Thyroid gland (tissue), 4 donors: ENCODE results near the gene SART3. TPM values are rescaled to one million over a fixed set of nuclear protein-coding genes. Genes with fewer than 3 reads are reported as not detected.

Experiments
- DNase-seq, 2 donors: peaks; one replicate each; pipeline ENCODE4 v3.0.0-alpha.2; 2019
- H3K27ac ChIP-seq, 3 donors: fragments of 200-600 bp; sonication (generic); 1 replicate in 2 of 3; 2 replicates in 1 of 3; pipeline ENCODE4 v1.5.1; 2016 to 2019; ENCODE audit warnings: mild to moderate bottlenecking in 1 of 3, moderate library complexity in 1 of 3
- H3K27me3 ChIP-seq: fragments of 200-600 bp; sonication (generic); one replicate; pipeline ENCODE4 v1.5.1; 2019
- H3K36me3 ChIP-seq, 2 donors: fragments of 200-600 bp; sonication (generic); one replicate each; pipeline ENCODE4 v1.5.1; 2016 to 2019
- H3K4me1 ChIP-seq, 2 donors: fragments of 200-600 bp; sonication (generic); one replicate each; pipeline ENCODE4 v1.5.1; 2017 to 2019
- H3K4me3 ChIP-seq, 3 donors: fragments of 200-600 bp; sonication (generic); replicated peaks in 1 of 3; 1 replicate in 2 of 3; 2 replicates in 1 of 3; pipeline ENCODE4 v1.5.1; 2016; ENCODE audit warnings: mild to moderate bottlenecking in 1 of 3
- H3K9me3 ChIP-seq: fragments of 200-600 bp; sonication (generic); one replicate; pipeline ENCODE4 v1.5.1; 2017
- POLR2A ChIP-seq, 2 donors: fragments of 450-650 bp; IDR thresholded peaks; one replicate each; pipeline ENCODE4 v1.6.1; 2017; ENCODE audit warnings: antibody characterized with exemption in 2 of 2, mild to moderate bottlenecking in 2 of 2, moderate library complexity in 1 of 2
- WGBS, 2 donors: methylation state at CpG; one replicate each; pipeline ENCODE4 v1.1.5; 2017; 5-methylcytosine and 5-hydroxymethylcytosine counted together
- intact Hi-C: fragments of 100-400 bp; cut with DNase I; formaldehyde crosslinking; loops from one replicate; pipeline ENCODE4 v1.15.1; 2023
- total RNA-seq, 4 donors: library from RNA; depleted of rRNA; stranded (reverse); fragments of >200 nt; gene quantifications; one replicate each; pipeline ENCODE4 v1.2.3, GENCODE V29; 2016
- TF ChIP-seq, protein P1 (sequence below), 6 experiments: fragments of 200-600 bp in 3 of 6; fragments of 450-650 bp in 3 of 6; sonication (generic) in 3 of 6; IDR thresholded peaks; one replicate each; pipeline ENCODE4 v1.5.1; 2016 to 2019; ENCODE audit warnings: antibody characterized with exemption in 6 of 6, mild to moderate bottlenecking in 2 of 6, inconsistent platforms in 1 of 6, moderate library complexity in 1 of 6

The SART3 gene
- total RNA-seq, 4 donors from 2014 or later: 64.2 to 117 (median 80.0) TPM

DNA sequence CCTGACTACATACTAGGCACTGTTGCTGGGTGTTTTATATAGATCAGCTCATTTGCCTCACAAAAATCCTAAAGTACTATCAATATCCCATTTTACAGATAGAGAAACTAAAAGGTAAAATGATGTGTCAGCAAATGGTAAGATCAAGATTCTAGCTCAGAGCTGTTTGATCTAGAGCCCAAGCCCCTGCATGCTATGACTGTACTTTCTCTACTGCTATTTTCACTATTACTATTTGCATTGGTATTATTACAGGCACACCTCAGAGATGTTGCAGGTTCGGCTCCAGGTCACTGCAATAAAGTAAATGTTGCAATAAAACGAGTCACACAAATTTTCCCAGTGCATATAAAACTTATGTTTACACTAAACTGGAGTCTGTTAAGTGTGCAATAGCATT is 12.3 kb upstream of the SART3 start:
- H3K4me1 ChIP-seq: peaks cover 0 to 11% of the 10 kb centered on the region in 2 donors
- TF ChIP-seq, protein P1, sequence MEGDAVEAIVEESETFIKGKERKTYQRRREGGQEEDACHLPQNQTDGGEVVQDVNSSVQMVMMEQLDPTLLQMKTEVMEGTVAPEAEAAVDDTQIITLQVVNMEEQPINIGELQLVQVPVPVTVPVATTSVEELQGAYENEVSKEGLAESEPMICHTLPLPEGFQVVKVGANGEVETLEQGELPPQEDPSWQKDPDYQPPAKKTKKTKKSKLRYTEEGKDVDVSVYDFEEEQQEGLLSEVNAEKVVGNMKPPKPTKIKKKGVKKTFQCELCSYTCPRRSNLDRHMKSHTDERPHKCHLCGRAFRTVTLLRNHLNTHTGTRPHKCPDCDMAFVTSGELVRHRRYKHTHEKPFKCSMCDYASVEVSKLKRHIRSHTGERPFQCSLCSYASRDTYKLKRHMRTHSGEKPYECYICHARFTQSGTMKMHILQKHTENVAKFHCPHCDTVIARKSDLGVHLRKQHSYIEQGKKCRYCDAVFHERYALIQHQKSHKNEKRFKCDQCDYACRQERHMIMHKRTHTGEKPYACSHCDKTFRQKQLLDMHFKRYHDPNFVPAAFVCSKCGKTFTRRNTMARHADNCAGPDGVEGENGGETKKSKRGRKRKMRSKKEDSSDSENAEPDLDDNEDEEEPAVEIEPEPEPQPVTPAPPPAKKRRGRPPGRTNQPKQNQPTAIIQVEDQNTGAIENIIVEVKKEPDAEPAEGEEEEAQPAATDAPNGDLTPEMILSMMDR (IDR thresholded peaks at IDR 0.05): no peak
- no peak for TF ChIP-seq POLR2A (IDR thresholded peaks at IDR 0.05)
- intact Hi-C loops: no loop called here
- H3K9me3 ChIP-seq: no peaks in the 10 kb centered on the region
- H3K27ac ChIP-seq: no peak overlapping the region
- H3K4me3 ChIP-seq: no peak overlapping the region
- no peak for DNase-seq
- H3K36me3 ChIP-seq: peaks cover 12 to 16% of the 10 kb centered on the region in 2 donors
- no peaks in the 10 kb centered on the region for H3K27me3 ChIP-seq
- 71 to 77% methylated on average over 2 of the region's 2 CpGs for WGBS, 2 donors

DNA sequence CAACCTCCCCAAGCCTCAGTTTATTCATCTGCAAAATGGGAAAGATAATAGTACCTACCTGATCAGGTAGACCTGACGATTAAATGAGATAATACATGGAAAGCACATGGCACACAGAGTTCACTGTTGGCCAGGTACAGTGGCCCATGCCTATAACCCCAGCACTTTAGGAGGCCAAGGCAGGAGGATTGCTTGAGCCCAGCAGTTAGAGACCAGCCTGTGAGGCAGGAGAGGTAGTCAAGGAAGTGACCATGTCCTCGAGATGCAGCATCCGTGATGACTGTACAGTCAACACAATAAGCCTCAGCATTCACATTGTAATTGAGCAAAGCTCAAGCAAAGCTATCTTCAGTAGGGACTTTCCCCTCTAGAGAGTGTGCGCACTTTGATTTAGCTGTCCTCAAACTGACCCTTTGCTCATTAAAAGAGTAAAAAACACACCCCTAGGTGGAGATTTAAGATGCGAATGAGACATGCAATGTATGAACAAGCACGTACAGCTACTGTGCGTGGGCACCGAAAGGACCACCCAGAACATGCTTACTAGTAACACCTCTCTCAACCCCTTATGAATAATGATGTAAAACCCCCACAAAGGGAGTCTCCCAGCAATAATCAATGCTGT is 11.3 kb upstream of the SART3 start:
- peaks cover 19 to 26% of the 10 kb centered on the region in 2 donors for H3K36me3 ChIP-seq

DNA sequence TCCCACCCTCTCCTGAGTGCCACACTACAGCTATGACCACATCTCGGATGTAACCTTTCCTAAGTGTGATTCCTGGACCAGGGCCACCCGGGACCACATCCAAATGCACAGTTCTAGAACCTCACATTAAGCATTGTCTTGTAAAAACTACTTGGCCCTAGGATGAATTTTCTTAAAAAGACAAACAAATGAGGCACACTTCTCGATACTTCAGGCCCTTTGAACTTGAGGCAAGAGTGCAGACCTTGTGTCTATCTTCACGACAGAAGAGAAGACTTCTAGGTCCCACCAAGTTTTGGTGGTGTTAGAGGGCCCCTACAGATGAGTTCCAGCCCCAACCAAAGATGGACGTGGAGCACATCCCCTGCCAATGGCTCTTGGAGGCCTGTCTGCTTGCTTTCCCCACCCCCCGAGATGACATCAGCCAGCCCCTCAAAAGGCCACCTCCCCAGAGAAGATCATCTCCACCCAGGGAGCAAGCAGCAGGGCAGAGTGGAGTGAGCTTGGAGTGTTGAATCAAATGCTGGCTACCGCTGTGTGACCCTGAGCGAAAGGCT is 10.7 kb upstream of the SART3 start:
- Histone ChIP-seq H3K36me3 (peaks cover 24 to 32% of the 10 kb centered on the region in 2 donors), H3K9me3 (no peaks in the 10 kb centered on the region), H3K4me3 (no peak overlapping the region), H3K27ac (no peak overlapping the region), H3K4me1 (peaks cover 0 to 25% of the 10 kb centered on the region in 2 donors), H3K27me3 (no peaks in the 10 kb centered on the region)
- DNase-seq: peak; percentile 32 to 52
- intact Hi-C loops: no loop called here
- TF ChIP-seq POLR2A (IDR thresholded peaks at IDR 0.05): no peak
- TF ChIP-seq, protein P1 (IDR thresholded peaks at IDR 0.05): no peak
- 55 to 80% methylated on average over 8 of the region's 8 CpGs for WGBS, 2 donors

More for the DNA sequence above, 11.3 kb upstream of the SART3 start:
- DNase-seq: no peak
- H3K9me3 ChIP-seq: no peaks in the 10 kb centered on the region
- H3K4me1 ChIP-seq: peaks cover 0 to 19% of the 10 kb centered on the region in 2 donors
- H3K27ac ChIP-seq: no peak overlapping the region
- intact Hi-C loops: no loop called here
- WGBS, 2 donors: 80 to 87% methylated on average over 8 of the region's 8 CpGs
- TF ChIP-seq, protein P1 (IDR thresholded peaks at IDR 0.05): no peak
- no peak for TF ChIP-seq POLR2A (IDR thresholded peaks at IDR 0.05)
- no peak overlapping the region for H3K4me3 ChIP-seq
- no peaks in the 10 kb centered on the region for H3K27me3 ChIP-seq

DNA sequence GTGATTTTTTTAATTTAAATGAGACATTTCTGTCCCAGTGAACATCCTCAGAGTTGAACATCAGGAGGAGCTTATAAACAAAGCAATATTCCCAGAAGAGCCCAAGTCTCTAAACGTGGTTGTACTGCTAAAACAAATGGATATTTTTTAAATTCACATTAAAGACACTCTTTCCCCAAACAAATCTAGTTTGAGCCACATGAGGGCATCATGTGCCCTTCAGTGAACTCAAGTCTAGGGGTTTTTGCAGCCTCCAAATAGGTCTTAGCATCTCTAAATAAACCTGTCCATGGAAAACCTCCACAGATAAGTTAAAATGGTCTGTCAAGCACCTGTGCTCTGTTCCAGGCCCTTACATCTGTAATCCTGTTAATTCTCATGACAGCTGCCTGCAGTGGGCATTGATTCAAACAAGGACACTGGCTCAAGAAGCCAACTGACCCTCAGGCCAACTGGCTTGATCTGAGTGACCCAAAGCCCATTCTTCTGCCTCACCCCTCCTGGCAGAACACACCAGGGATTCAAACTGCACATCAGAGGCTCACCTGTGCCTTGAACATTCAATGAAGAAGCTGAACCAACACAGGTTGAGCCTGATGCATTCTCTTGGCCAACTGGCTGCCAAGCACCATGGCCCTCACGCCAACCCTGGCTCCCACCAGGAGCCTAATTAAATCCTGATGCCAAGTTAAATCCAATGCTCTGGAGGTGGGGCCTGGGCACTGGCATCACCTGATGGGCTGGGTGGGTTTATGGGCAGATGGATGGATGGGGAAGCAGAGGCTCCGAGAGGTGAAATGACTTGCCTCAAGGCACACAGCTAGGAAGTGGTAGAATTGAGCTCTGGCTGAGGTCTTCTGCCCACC is 10.0 kb upstream of the SART3 start:
- WGBS, 2 donors: 67 to 71% methylated on average over 3 of the region's 3 CpGs
- TF ChIP-seq, protein P1 (IDR thresholded peaks at IDR 0.05): peak in 3 of 6 experiments; percentile 12 to 22 (median 21)
- TF ChIP-seq POLR2A (IDR thresholded peaks at IDR 0.05): no peak
- Histone ChIP-seq H3K4me1 (peaks cover 4 to 32% of the 10 kb centered on the region in 2 donors), H3K4me3 (no peak overlapping the region), H3K9me3 (no peaks in the 10 kb centered on the region), H3K36me3 (peaks cover 24 to 38% of the 10 kb centered on the region in 2 donors), H3K27ac (no peak overlapping the region), H3K27me3 (no peaks in the 10 kb centered on the region)
- no peak for DNase-seq
- intact Hi-C loops: no loop called here
